Pancreas (tissue), 10 donors: ENCODE results near the gene DMD. TPM values are rescaled to one million over a fixed set of nuclear protein-coding genes. Genes with fewer than 3 reads are reported as not detected.
"Not testable (repeated sequence)": the region's sequence is repeated elsewhere in the genome, so short reads cannot be mapped to it uniquely, and the experiment has no call there.

Source experiments
- ATAC-seq, 4 donors: fragments of 200-7000 bp; cut with Tn5 transposase; one replicate each; pipeline versions ENCODE4 v1.8.0 to v1.9.1; 2020; ENCODE audit warnings: mild to moderate bottlenecking in 4 of 4, moderate library complexity in 4 of 4
- DNase-seq, 6 donors: peaks; one replicate each; pipeline ENCODE4 v3.0.0-alpha.2; 2020
- FAIRE-seq: peaks from 2 replicates; lab custom pipeline; 2012; peaks lifted over from hg19 to GRCh38; lab: Jason Lieb, UNC
- H3K27ac ChIP-seq, 4 donors: fragments of 200-600 bp; sonication (generic); 1 replicate in 3 of 4; 2 replicates in 1 of 4; pipeline versions ENCODE4 v1.5.0 to v1.8.0; 2020
- H3K27me3 ChIP-seq, 4 donors: fragments of 200-600 bp; one replicate each; pipeline ENCODE4 v1.8.0; 2021
- H3K36me3 ChIP-seq, 3 donors: fragments of 200-600 bp; sonication (generic) in 1 of 3; one replicate each; pipeline versions ENCODE4 v1.5.0 to v1.8.0; 2020 to 2021
- H3K4me1 ChIP-seq, 3 donors: fragments of 200-600 bp; one replicate each; pipeline ENCODE4 v1.8.0; 2021
- H3K4me3 ChIP-seq, 4 donors: fragments of 200-600 bp; sonication (generic) in 2 of 4; one replicate each; pipeline versions ENCODE4 v1.5.0 to v1.8.0; 2020 to 2021
- H3K9me3 ChIP-seq, 4 donors: fragments of 200-600 bp; one replicate each; pipeline ENCODE4 v1.8.0; 2021
- WGBS, 2 donors: extraction: QIAGEN DNeasy Blood & Tissue Kit; methylation state at CpG; one replicate each; pipeline ENCODE4 v1.1.7; 2013; 5-methylcytosine and 5-hydroxymethylcytosine counted together
- intact Hi-C, 3 donors: fragments of 100-400 bp; cut with DNase I; formaldehyde crosslinking; loops; one replicate each; pipeline versions ENCODE4 v1.11.1 to v1.14.2; 2022
- polyA plus RNA-seq, 2 donors: library from polyadenylated mRNA; stranded (reverse); fragments of 200-250 nt; gene quantifications; one replicate each; pipeline ENCODE4 v1.2.3, GENCODE V29; 2013
- total RNA-seq, 6 donors: library from RNA; stranded (reverse); fragmentation: NEBNext Ultra II Directional in 4 of 6; extraction: Animal tissue kit (Norgen Biotek cat#: 25700) in 4 of 6; gene quantifications; one replicate each; pipeline versions ENCODE4 v1.2.1 to v1.2.4, GENCODE V29; 2021 to 2023
- TF ChIP-seq, protein P1 (sequence below), 4 donors: fragments of 200-600 bp; sonication (generic) in 3 of 4; IDR thresholded peaks; one replicate each; pipeline versions ENCODE4 v1.5.0 to v1.8.0; 2021; ENCODE audit warnings: antibody characterized with exemption in 4 of 4
- donor health status: healthy with polysubstance abuse.
- donor health status: DM: no; HTN: no; CAD: no; lungs with moderate emphysema.
- donor health status: DM: no; HTN: no; CAD: no.
- donor health status: control.
- donor health status: control.
- donor health status: Bipolar disorder and iron deficiency.
- donor health status: DM: yes; HTN: yes; CAD: no.
- donor health status: DM: no; HTN: no; CAD: no.
- donor health status: DM: no; HTN: no; CAD: no.
- donor health status: DM: yes; HTN: yes; CAD: no.

DMD gene
- total and polyA plus RNA-seq, 8 donors, result 9.1 to 46.5 (median 32.1) TPM

DNA sequence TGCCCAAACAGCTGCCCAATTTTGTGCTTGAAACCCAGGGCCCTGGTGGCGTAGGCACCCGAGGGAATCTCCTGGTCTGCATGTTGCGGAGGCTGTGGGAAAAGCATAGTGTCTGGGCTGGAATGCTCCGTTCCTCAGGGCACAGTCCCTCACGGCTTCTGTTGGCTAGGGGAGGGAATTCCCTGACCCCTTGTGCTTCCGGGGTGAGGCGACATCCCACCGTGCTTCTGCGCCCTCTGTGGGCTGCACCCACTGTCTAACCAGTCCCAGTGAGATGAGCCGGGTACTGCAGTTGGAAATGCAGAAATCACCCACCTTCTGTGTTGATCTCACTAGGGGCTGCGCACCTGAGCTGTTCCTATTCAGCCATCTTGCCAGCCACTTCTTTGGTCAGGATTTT, 1740.1 kb downstream of the DMD start:
- H3K27ac ChIP-seq, result no peak overlapping the region
- 86 to 87% methylated on average over 11 of the region's 11 CpGs for WGBS, 2 donors
- H3K36me3 ChIP-seq, result no peaks in the 10 kb centered on the region
- no peaks in the 10 kb centered on the region for H3K9me3 ChIP-seq
- FAIRE-seq (no peak), DNase-seq (peak in 1 of 6 donors; percentile 15), ATAC-seq (no peak)
- intact Hi-C loops, result no loop called here
- peaks cover 0 to 5% (median 0%) of the 10 kb centered on the region in 4 donors for H3K27me3 ChIP-seq
- H3K4me3 ChIP-seq, result no peak overlapping the region
- TF ChIP-seq, protein P1, sequence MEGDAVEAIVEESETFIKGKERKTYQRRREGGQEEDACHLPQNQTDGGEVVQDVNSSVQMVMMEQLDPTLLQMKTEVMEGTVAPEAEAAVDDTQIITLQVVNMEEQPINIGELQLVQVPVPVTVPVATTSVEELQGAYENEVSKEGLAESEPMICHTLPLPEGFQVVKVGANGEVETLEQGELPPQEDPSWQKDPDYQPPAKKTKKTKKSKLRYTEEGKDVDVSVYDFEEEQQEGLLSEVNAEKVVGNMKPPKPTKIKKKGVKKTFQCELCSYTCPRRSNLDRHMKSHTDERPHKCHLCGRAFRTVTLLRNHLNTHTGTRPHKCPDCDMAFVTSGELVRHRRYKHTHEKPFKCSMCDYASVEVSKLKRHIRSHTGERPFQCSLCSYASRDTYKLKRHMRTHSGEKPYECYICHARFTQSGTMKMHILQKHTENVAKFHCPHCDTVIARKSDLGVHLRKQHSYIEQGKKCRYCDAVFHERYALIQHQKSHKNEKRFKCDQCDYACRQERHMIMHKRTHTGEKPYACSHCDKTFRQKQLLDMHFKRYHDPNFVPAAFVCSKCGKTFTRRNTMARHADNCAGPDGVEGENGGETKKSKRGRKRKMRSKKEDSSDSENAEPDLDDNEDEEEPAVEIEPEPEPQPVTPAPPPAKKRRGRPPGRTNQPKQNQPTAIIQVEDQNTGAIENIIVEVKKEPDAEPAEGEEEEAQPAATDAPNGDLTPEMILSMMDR (IDR thresholded peaks at IDR 0.05), result no peak
- no peaks in the 10 kb centered on the region for H3K4me1 ChIP-seq

DNA sequence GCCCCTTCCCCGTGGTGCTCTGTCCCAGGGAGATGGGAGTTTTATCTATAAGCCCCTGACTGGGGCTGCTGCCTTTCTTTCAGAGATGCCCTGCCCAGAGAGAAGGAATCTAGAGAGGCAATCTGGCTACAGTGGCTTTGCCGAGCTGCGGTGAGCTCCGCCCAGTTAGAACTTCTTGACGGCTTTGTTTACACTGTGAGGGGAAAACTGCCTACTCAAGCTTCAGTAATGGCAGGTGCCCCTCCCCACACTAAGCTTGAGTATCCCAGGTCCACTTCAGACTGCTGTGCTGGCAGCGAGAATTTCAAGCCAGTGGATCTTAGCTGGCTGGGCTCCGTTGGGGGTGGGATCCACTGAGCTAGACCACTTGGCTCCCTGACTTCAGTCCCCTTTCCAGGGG, 1740.6 kb downstream of the DMD start:
- H3K4me1 ChIP-seq, H3K4me3 ChIP-seq, intact Hi-C loops, DNase-seq, ATAC-seq, H3K9me3 ChIP-seq, H3K27me3 ChIP-seq, H3K27ac ChIP-seq, H3K36me3 ChIP-seq, FAIRE-seq: not testable (repeated sequence)
- 79 to 80% methylated on average over 7 of the region's 7 CpGs for WGBS, 2 donors

DNA sequence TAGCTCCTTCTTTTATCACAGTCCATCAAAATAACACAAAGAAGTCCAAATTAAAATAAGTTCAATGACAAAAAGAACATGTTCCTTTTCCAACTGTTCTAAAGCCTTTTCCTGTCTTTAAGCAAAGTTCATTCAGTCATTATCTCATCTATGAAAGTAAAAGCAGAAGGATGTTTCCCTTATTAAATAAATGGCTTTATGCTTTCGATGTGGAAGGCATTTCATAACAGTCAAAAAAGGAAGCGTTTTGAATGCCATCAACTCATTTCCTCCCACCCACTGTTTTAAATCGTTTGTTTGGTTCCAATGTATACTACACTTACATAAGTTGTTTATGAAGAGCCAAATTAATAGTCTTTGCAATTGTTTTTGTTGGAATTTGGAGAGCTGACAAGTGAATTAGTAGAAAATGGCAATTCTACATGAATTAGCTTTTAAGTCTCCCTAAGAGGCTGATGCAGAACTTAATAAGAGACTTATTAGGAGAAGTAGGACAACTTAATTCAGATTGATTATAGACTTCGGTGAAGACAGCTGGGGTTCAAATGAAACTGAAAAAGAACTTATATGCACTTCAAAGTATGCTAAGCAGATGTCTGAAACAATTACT, 1746.9 kb downstream of the DMD start:
- ATAC-seq, result no peak
- WGBS, 2 donors, result 41 to 44% methylated on average over 4 of the region's 4 CpGs
- no peak overlapping the region for H3K4me3 ChIP-seq
- H3K27ac ChIP-seq, result no peak overlapping the region
- H3K36me3 ChIP-seq, result no peaks in the 10 kb centered on the region
- TF ChIP-seq, protein P1 (IDR thresholded peaks at IDR 0.05), result no peak
- no peaks in the 10 kb centered on the region for H3K9me3 ChIP-seq
- no peak for FAIRE-seq
- DNase-seq, result no peak
- intact Hi-C loops, result no loop called here
- no peaks in the 10 kb centered on the region for H3K4me1 ChIP-seq
- no peaks in the 10 kb centered on the region for H3K27me3 ChIP-seq

DNA sequence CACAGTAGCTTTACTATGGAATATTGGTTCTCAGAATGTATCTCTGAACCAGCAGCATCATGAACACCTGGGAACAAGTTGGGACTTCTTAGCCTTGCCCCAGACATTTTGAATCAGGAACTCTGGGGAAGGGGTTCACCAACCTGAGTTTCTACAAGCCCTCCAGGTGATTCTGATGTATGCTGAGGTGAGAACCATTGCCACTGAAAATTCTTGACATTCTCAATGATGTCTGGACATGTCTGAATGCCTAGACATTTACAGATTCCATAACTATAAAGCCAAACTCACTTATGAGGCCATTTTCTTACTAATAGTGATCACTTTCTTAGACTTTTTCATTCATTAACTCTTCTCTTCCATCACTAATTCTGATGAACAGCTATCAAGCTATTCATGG, 1750.1 kb downstream of the DMD start:
- TF ChIP-seq, protein P1 (IDR thresholded peaks at IDR 0.05), result no peak
- no peak for DNase-seq
- Histone ChIP-seq H3K27ac (no peak overlapping the region), H3K9me3 (no peaks in the 10 kb centered on the region), H3K36me3 (no peaks in the 10 kb centered on the region), H3K4me1 (no peaks in the 10 kb centered on the region), H3K4me3 (no peak overlapping the region), H3K27me3 (peaks cover 0 to 5% (median 0%) of the 10 kb centered on the region in 4 donors)
- ATAC-seq, result no peak
- intact Hi-C loops, result no loop called here
- no peak for FAIRE-seq

DNA sequence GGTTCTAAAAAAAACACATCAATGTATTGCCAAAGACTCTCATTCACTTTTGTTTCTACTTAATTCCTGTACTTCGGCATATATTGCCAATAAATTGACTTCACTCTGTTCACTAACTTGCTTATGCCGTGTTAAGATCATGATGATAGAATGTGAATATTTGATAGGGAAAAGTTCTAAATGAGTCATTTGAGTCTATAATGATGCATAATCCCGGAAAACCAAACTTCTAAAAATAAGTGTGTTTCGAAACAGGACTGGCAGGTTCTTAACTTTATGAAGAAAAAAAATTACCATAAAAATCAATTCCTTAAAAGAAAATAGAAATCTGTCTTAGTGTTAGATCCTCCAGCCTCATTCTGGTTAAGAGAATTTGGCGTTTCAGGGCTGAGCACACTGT, 1752.0 kb downstream of the DMD start:
- no peaks in the 10 kb centered on the region for H3K9me3 ChIP-seq
- WGBS, 2 donors, result 57 to 68% methylated on average over 5 of the region's 5 CpGs
- no peak overlapping the region for H3K27ac ChIP-seq
- H3K4me1 ChIP-seq, result no peaks in the 10 kb centered on the region
- H3K27me3 ChIP-seq, result peaks cover 0 to 5% (median 0%) of the 10 kb centered on the region in 4 donors
- H3K36me3 ChIP-seq, result no peaks in the 10 kb centered on the region
- ATAC-seq (no peak), DNase-seq (no peak), FAIRE-seq (peak; percentile 78)
- TF ChIP-seq, protein P1 (IDR thresholded peaks at IDR 0.05), result no peak
- no peak overlapping the region for H3K4me3 ChIP-seq
- intact Hi-C loops, result no loop called here
